IMR-90 (cell line): ENCODE measurements around the gene SDHB. TPM values are rescaled to one million over a fixed set of nuclear protein-coding genes. Genes with fewer than 3 reads are reported as not detected.
A peak's percentile ranks its signal among the peaks of the same experiment; 100 is the strongest.

Experiments used
- ATAC-seq: fragments of 200-7000 bp; cut with Tn5 transposase; 2 replicates; pipeline ENCODE4 v1.9.1; 2020; ENCODE audit warnings: low read depth, mild to moderate bottlenecking, moderate library complexity
- Bru-seq: library from RNA; stranded (reverse); fragments of 400-500 nt; gene quantifications from one replicate; lab custom pipeline; 2021; lab: Mats Ljungman, UMichigan
- BruChase-seq, 2 experiments: library from RNA; stranded (reverse); fragments of 400-500 nt; gene quantifications; one replicate each; lab custom pipeline; 2021; lab: Mats Ljungman, UMichigan
- BruUV-seq: library from RNA; stranded (reverse); fragments of 400-500 nt; replicated peaks from 2 replicates; lab custom pipeline; 2021; lab: Mats Ljungman, UMichigan
- CTCF ChIA-PET: fragments of 300-600 bp; formaldehyde crosslinking; extraction: SDS; loops from one replicate; lab custom pipeline; 2021; ENCODE audit warnings: antibody characterized with exemption; lab: Yijun Ruan, JAX
- POLR2A ChIA-PET: fragments of 300-600 bp; sonication (Branson Sonifier 250); formaldehyde crosslinking; loops from one replicate; lab custom pipeline; 2022; ENCODE audit warnings: antibody characterized with exemption; ENCODE audit not compliant: unreplicated experiment; lab: Charles Lee
- DNase-seq: peaks from one replicate; pipeline ENCODE4 v3.0.0; 2013
- H2AFZ ChIP-seq: replicated peaks from 2 replicates; pipeline ENCODE3; 2013; ENCODE audit warnings: low read length, mild to moderate bottlenecking; ENCODE audit not compliant: poor library complexity
- H2AK5ac ChIP-seq: 2 replicates; pipeline ENCODE4 v1.6.1; 2013; ENCODE audit warnings: low read depth, low read length, inconsistent platforms
- H2AK9ac ChIP-seq: replicated peaks from 2 replicates; pipeline ENCODE3; 2013; ENCODE audit warnings: mild to moderate bottlenecking, low read depth, low read length, moderate library complexity; ENCODE audit not compliant: poor library complexity
- H2BK120ac ChIP-seq: 2 replicates; pipeline ENCODE4 v1.6.1; 2013; ENCODE audit warnings: low read depth, low read length, inconsistent platforms
- H2BK15ac ChIP-seq: 3 replicates; pipeline ENCODE4 v1.6.1; 2013; ENCODE audit warnings: low read depth, low read length, inconsistent platforms
- H2BK20ac ChIP-seq: 2 replicates; pipeline ENCODE4 v1.6.1; 2013; ENCODE audit warnings: low read depth, mild to moderate bottlenecking, inconsistent platforms, low read length, moderate library complexity
- H2BK5ac ChIP-seq: 2 replicates; pipeline ENCODE4 v1.6.1; 2013; ENCODE audit warnings: mild to moderate bottlenecking, low read depth, low read length, inconsistent platforms; ENCODE audit not compliant: poor library complexity, severe bottlenecking
- H3K14ac ChIP-seq: replicated peaks from 2 replicates; pipeline ENCODE4 v1.6.1; 2013; ENCODE audit warnings: low read depth, low read length, inconsistent platforms
- H3K18ac ChIP-seq: 2 replicates; pipeline ENCODE4 v1.6.1; 2013; ENCODE audit warnings: low read depth, low read length, control low read depth
- H3K23ac ChIP-seq: 2 replicates; pipeline ENCODE4 v1.6.1; 2013; ENCODE audit warnings: low read depth, low read length, inconsistent platforms
- H3K27ac ChIP-seq: 2 replicates; pipeline ENCODE4 v1.5.1; 2013; ENCODE audit warnings: mild to moderate bottlenecking, control low read depth, low read length; ENCODE audit not compliant: insufficient read depth
- H3K27me3 ChIP-seq: 2 replicates; pipeline ENCODE4 v1.6.1; 2013; ENCODE audit warnings: low read length; ENCODE audit not compliant: control insufficient read depth, insufficient read depth
- H3K36me3 ChIP-seq: 2 replicates; pipeline ENCODE4 v1.6.1; 2013; ENCODE audit warnings: low read length, mixed read lengths; ENCODE audit not compliant: control insufficient read depth, insufficient read depth
- H3K4ac ChIP-seq: 2 replicates; pipeline ENCODE4 v1.6.1; 2013; ENCODE audit warnings: low read depth, low read length, inconsistent platforms
- H3K4me1 ChIP-seq: 2 replicates; pipeline ENCODE4 v1.6.1; 2013; ENCODE audit warnings: low read length, mixed read lengths; ENCODE audit not compliant: control insufficient read depth, insufficient read depth
- H3K4me2 ChIP-seq: 2 replicates; pipeline ENCODE4 v1.6.1; 2013; ENCODE audit warnings: low read depth, mild to moderate bottlenecking, control low read depth, low read length, moderate library complexity
- H3K4me3 ChIP-seq: 2 replicates; pipeline ENCODE4 v1.5.1; 2013; ENCODE audit warnings: low read depth, mild to moderate bottlenecking, control low read depth, low read length, moderate library complexity; ENCODE audit not compliant: insufficient read depth
- H3K56ac ChIP-seq: 2 replicates; pipeline ENCODE4 v1.6.1; 2013; ENCODE audit warnings: low read length, inconsistent platforms; ENCODE audit not compliant: insufficient read depth; ENCODE audit errors: extremely low read depth
- H3K79me1 ChIP-seq, 2 experiments: 2 replicates each; pipeline ENCODE4 v1.6.1; 2013; ENCODE audit warnings: low read length in 2 of 2, inconsistent platforms in 1 of 2, low read depth in 1 of 2
- H3K9ac ChIP-seq: 2 replicates; pipeline ENCODE4 v1.6.1; 2013; ENCODE audit warnings: low read depth, low read length, control low read depth
- H3K9me1 ChIP-seq: 2 replicates; pipeline ENCODE4 v1.6.1; 2013; ENCODE audit warnings: low read length, inconsistent platforms; ENCODE audit not compliant: insufficient read depth
- H3K9me3 ChIP-seq: 2 replicates; pipeline ENCODE4 v1.6.1; 2013; ENCODE audit warnings: low read length; ENCODE audit not compliant: control insufficient read depth, insufficient read depth
- H4K20me1 ChIP-seq: 2 replicates; pipeline ENCODE4 v1.6.1; 2013; ENCODE audit warnings: low read length, inconsistent platforms; ENCODE audit not compliant: insufficient read depth
- H4K5ac ChIP-seq: 2 replicates; pipeline ENCODE4 v1.6.1; 2013; ENCODE audit warnings: mild to moderate bottlenecking, low read depth, low read length, control low read depth
- H4K8ac ChIP-seq, 2 experiments: 2 replicates each; pipeline ENCODE4 v1.6.1; 2013; ENCODE audit warnings: low read depth in 2 of 2, low read length in 2 of 2, control low read depth in 1 of 2, inconsistent platforms in 1 of 2
- H4K91ac ChIP-seq: 2 replicates; pipeline ENCODE4 v1.6.1; 2013; ENCODE audit warnings: low read depth, low read length, inconsistent platforms; ENCODE audit not compliant: insufficient read depth
- BHLHE40 ChIP-seq: fragments of 150-350 bp; IDR thresholded peaks from 2 replicates; pipeline ENCODE4 v1.6.1; 2016; ENCODE audit warnings: mild to moderate bottlenecking, low read depth, low read length
- CEBPB ChIP-seq: IDR thresholded peaks from 2 replicates; pipeline ENCODE4 v1.6.1; 2012; ENCODE audit warnings: low read depth, low read length, improper control_type of control experiment
- CHD1 ChIP-seq: IDR thresholded peaks from 2 replicates; pipeline ENCODE4 v1.6.1; 2012; ENCODE audit warnings: low read depth, low read length, improper control_type of control experiment
- CTCF ChIP-seq: conservative IDR thresholded peaks from 2 replicates; pipeline ENCODE4 v1.5.1; 2012; ENCODE audit warnings: mild to moderate bottlenecking, low read depth, low read length, improper control_type of control experiment
- ELK1 ChIP-seq: fragments of 150-350 bp; IDR thresholded peaks from 2 replicates; pipeline ENCODE4 v1.6.1; 2016; ENCODE audit warnings: low read depth, mild to moderate bottlenecking, low read length, moderate library complexity, borderline replicate concordance
- FOS ChIP-seq: fragments of 150-350 bp; IDR thresholded peaks from 2 replicates; pipeline ENCODE4 v1.6.1; 2016; ENCODE audit warnings: low read depth, low read length
- MAFK ChIP-seq: IDR thresholded peaks from 2 replicates; pipeline ENCODE4 v1.6.1; 2012; ENCODE audit warnings: low read depth, low read length, improper control_type of control experiment
- MAZ ChIP-seq: IDR thresholded peaks from 2 replicates; pipeline ENCODE4 v1.6.1; 2012; ENCODE audit warnings: low read depth, mild to moderate bottlenecking, low read length, improper control_type of control experiment, moderate library complexity, borderline replicate concordance
- NFE2L2 ChIP-seq: fragments of 150-350 bp; IDR thresholded peaks from 2 replicates; pipeline ENCODE4 v1.6.1; 2016; ENCODE audit warnings: low read depth, mild to moderate bottlenecking, low read length
- POLR2A ChIP-seq: IDR thresholded peaks from 2 replicates; pipeline ENCODE4 v1.6.1; 2012; ENCODE audit warnings: mild to moderate bottlenecking, low read depth, low read length
- RAD21 ChIP-seq: IDR thresholded peaks from 2 replicates; pipeline ENCODE4 v1.6.1; 2012; ENCODE audit warnings: low read length, improper control_type of control experiment
- RCOR1 ChIP-seq: IDR thresholded peaks from 2 replicates; pipeline ENCODE4 v1.6.1; 2012; ENCODE audit warnings: mild to moderate bottlenecking, low read length, improper control_type of control experiment; ENCODE audit not compliant: insufficient replicate concordance
- SMC3 ChIP-seq: fragments of 150-350 bp; IDR thresholded peaks from 2 replicates; pipeline ENCODE4 v1.6.1; 2016; ENCODE audit warnings: low read depth, mild to moderate bottlenecking, antibody characterized with exemption, low read length, moderate library complexity
- WGBS, 2 experiments: methylation state at CpG; one replicate each; pipeline versions ENCODE4 v1.1.5 to v1.1.7; 2013; ENCODE audit warnings: missing lambda C conversion rate in 2 of 2; ENCODE audit not compliant: insufficient read length in 1 of 2; ENCODE audit errors: extremely low coverage in 2 of 2; 5-methylcytosine and 5-hydroxymethylcytosine counted together
- dilution Hi-C: fragments of 300-500 bp; cut with HindIII; formaldehyde crosslinking; loops from one replicate; pipeline ENCODE4 v1.14.3; 2018; ENCODE audit warnings: low sequenced_read_pairs; ENCODE audit not compliant: unreplicated experiment
- in situ Hi-C: fragments of 300-500 bp; cut with MboI; formaldehyde crosslinking; loops from 3 replicates; pipeline ENCODE4 v1.14.3; 2019; ENCODE audit warnings: low sequenced_read_pairs, inconsistent platforms, mixed read lengths
- intact Hi-C: fragments of 100-400 bp; cut with micrococcal nuclease; formaldehyde crosslinking; loops from 2 replicates; pipeline ENCODE4 v1.10.0; 2022
- long read RNA-seq: library from polyadenylated mRNA; unstranded; transcript quantifications from one replicate; pipeline ENCODE4 v2.0.0, GENCODE V29; 2021; ENCODE audit not compliant: unreplicated experiment
- polyA plus RNA-seq, 3 experiments: library from polyadenylated mRNA; depleted of rRNA; stranded (reverse); fragments of >200 nt; gene quantifications; 2 replicates each; pipeline ENCODE4 v1.2.3, GENCODE V29; 2012; ENCODE audit warnings: low replicate concordance in 1 of 3
- total RNA-seq: library from RNA; depleted of rRNA; stranded (reverse); fragments of >200 nt; gene quantifications from 2 replicates; pipeline ENCODE4 v1.2.3, GENCODE V29; 2012; rRNA removed

Gene SDHB
- total RNA-seq (143 and 206 TPM in 2 replicates), polyA plus RNA-seq (2012; rRNA removed) (122 and 125 TPM in 2 replicates), Bru-seq, nascent RNA (percentile 73 among the genes with signal in this experiment), BruChase-seq, experiment 1, labeled RNA remaining after a 6-hour chase (percentile 67 among the genes with signal in this experiment), BruChase-seq, experiment 2, labeled RNA remaining after a 2-hour chase (percentile 52 among the genes with signal in this experiment)
- polyA plus RNA-seq (2012; cell fraction: cytosol; rRNA removed), result 81.1 and 183 TPM in 2 replicates
- 21.4 and 51.0 TPM in 2 replicates for polyA plus RNA-seq (2012; cell fraction: nucleus; rRNA removed; ENCODE audit: low replicate concordance)
- long read RNA-seq, transcript SDHB-201 (8 exons, 1,153 nt), result major isoform, 71 of 76 reads
- long read RNA-seq, partial matches to known transcripts, result 4 of 76 reads
- long read RNA-seq, other reads (novel, unspliced or antisense), result 1 of 76 reads

GRCh38 chr1:17053685-17054410 lies at the start of gene SDHB:
Gene SDHB (minus strand): TSS chr1:17054032. CDS start chr1:17054019, 13 bp downstream.
- Histone ChIP-seq H3K18ac (peak within 1 kb of the TSS; percentile 23; the same call in 1 of the 2 replicates), H3K9ac (peak within 1 kb of the TSS; percentile 93), H3K4me2 (peak within 1 kb of the TSS; percentile 99), H2BK15ac (no peak within 1 kb of the TSS), H3K27me3 (no peaks in the 10 kb centered on the region), H2BK120ac (peak within 1 kb of the TSS; percentile 41; the same call in 1 of the 2 replicates), H4K8ac (peak within 1 kb of the TSS; percentile 91 to 98), H3K23ac (peak within 1 kb of the TSS; percentile 93), H3K4me1 (peaks cover 4% of the 10 kb centered on the region; the same call in 1 of the 2 replicates), H4K20me1 (peaks cover 3% of the 10 kb centered on the region), H3K36me3 (peaks cover 4% of the 10 kb centered on the region), H3K9me3 (no peaks in the 10 kb centered on the region), H2BK5ac (peak within 1 kb of the TSS; percentile 57), H2AFZ (peak within 1 kb of the TSS; percentile 98), H3K79me1 (peaks cover 12 to 29% of the 10 kb centered on the region in 2 experiments), H4K91ac (peak within 1 kb of the TSS; percentile 87; the same call in 1 of the 2 replicates), H4K5ac (peak within 1 kb of the TSS; percentile 87), H2BK20ac (no peak within 1 kb of the TSS), H3K9me1 (no peaks in the 10 kb centered on the region), H2AK9ac (peak within 1 kb of the TSS; percentile 92), H3K4me3 (peak within 1 kb of the TSS; percentile 86), H3K56ac (peak within 1 kb of the TSS; percentile 87), H2AK5ac (peak within 1 kb of the TSS; percentile 66), H3K14ac (peak within 1 kb of the TSS; percentile 97), H3K4ac (peak within 1 kb of the TSS; percentile 97), H3K27ac (peak within 1 kb of the TSS; percentile 79)
- ATAC-seq (peak; percentile 99), DNase-seq (peak; percentile 98)
- POLR2A ChIA-PET, result no interaction called here
- 1% methylated on average over 23 of the region's 44 CpGs; no CpG with 5 or more reads in 1 of the 2 experiments for WGBS, 2 experiments
- intact Hi-C loops, result no loop called here
- in situ Hi-C loops, result no loop called here
- dilution Hi-C loops, result no loop called here
- CTCF ChIA-PET, result no interaction called here
- BruUV-seq, result no TSS peak
- TF ChIP-seq CHD1 (no peak), CTCF (no peak), RCOR1 (no peak), FOS (no peak), CEBPB (no peak), MAZ (peak; percentile 74; the same call in 1 of the 2 replicates), ELK1 (0 out of 2 replicates have a peak, but pooled peaks have one; percentile 1), MAFK (no peak), BHLHE40 (no peak), NFE2L2 (no peak), RAD21 (no peak), SMC3 (no peak), POLR2A (peak; percentile 81)
